Skin epidermis (tissue), 12 donors: Measurements from ENCODE around the gene RPS6KA2.

ENCODE experiments used
- H3K27ac ChIP-seq, 21 experiments: fragments of 200-600 bp; sonication (generic) in 11 of 21; one replicate each; pipeline ENCODE4 v1.5.0; 2020; ENCODE audit warnings: mild to moderate bottlenecking in 3 of 21, inconsistent platforms in 2 of 21, moderate library complexity in 2 of 21
- H3K4me3 ChIP-seq, 7 experiments: fragments of 200-600 bp; sonication (generic) in 2 of 7; one replicate each; pipeline ENCODE4 v1.5.0; 2020; ENCODE audit warnings: inconsistent platforms in 2 of 7, mild to moderate bottlenecking in 2 of 7, moderate library complexity in 1 of 7

The RPS6KA2 gene

DNA sequence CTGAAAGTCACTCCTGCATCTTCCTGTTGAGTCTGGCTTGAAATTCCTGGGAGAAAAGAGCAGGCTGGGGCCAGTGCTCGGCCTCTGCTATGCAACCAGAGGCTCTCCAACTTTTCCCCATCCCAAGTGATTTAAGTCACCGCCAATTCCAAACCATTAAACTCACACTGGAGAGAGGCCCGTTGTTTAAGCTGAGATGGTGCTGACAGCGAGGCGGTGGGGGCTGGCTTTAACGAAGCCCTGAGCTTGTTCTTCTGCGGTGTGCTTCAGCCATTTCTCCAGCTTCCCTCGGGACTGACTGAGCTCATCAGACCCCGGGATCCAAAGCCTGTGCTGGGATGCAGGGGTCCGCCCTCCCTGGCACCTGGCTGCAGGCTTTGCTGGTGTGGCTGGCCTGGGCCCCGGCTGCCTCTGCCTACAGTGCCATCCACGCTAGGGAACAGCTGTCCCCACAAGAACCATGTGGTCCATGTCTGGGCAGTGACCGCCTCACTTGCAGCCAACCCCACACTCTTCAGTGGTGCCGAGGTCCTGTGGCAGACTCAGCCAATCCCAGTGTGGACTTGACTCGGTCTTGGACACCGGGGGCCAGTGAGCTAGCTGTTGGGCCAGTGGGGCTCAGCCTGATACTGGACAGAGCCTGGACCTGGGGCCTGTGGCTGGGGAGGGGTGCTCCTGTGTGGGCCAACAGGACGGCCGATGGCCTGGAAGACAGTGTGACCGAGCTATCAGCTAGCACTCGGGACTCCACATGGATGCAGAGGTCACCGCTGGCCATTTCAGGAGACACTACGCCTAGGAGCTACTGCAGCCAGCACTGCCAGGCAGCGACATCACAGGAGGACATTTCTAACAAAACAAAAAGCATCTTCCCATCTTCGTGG, 61.7 kb downstream of the RPS6KA2 start:
- Histone ChIP-seq H3K27ac (no peak overlapping the region), H3K4me3 (no peak overlapping the region)

DNA sequence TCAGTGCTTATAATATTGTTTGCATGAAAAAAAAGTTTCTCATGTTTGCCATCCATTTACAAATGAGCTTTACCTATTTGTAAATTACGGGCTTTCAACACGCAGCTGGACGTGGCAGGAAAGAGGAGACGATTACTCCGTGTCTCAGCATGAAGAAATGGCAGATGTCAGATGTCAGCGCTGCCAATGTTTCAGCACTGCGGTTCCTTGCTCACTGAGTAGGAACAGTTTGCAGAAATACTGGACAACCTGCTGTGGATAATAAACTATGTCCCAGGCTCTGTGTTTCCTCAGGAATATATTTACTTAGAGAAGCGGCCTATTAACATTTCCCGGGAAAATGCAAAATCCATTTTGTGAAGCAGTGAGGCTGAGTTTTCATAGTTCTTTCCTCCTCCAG, 63.2 kb downstream of the RPS6KA2 start:
- Histone ChIP-seq H3K4me3 (no peak overlapping the region), H3K27ac (no peak overlapping the region)

DNA sequence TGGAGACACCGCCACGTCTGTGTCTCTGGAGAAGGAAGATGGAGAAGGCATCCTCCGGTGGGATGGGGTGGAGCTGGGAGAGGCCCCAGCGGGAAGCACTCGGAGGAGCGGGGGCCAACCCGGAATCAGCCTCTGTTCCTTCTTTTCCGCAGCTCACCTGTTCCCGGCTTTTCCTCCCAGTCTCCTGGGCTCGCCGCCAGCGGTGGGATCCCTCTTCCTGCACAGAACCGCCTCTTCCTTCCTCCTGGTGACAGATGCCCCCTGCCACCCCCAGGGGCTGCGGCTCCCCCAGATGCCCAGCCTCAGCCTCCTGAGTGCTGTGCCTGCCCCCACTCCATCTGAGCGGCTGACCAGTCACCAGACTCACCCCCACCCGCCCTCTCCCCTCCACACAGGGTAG, 63.9 kb downstream of the RPS6KA2 start:
- no peak overlapping the region for H3K4me3 ChIP-seq
- peak overlapping the region in 2 of 21 experiments; percentile 28 to 68 for H3K27ac ChIP-seq

DNA sequence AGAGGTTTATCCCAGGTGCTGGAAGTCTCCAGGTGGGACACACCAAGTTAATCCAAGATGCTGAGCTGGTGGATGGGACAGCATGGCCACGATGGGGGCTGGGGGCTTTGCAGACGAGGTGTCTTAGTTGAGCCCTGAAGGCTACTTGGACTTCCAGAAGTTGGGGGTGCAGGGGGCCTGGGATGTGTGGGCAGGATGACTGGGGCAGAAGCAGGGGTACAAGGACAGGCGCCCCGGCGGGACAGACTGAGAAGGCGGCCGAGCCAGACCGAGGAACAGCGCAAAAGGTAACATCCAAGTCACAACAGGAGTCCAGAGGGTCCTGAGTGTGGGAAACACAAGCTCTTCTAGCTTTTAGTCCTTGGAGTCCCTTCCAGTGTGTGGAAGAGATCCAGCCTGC, 64.3 kb downstream of the RPS6KA2 start:
- Histone ChIP-seq H3K4me3 (no peak overlapping the region), H3K27ac (peak overlapping the region in 3 of 21 experiments; percentile 26 to 68 (median 29))

DNA sequence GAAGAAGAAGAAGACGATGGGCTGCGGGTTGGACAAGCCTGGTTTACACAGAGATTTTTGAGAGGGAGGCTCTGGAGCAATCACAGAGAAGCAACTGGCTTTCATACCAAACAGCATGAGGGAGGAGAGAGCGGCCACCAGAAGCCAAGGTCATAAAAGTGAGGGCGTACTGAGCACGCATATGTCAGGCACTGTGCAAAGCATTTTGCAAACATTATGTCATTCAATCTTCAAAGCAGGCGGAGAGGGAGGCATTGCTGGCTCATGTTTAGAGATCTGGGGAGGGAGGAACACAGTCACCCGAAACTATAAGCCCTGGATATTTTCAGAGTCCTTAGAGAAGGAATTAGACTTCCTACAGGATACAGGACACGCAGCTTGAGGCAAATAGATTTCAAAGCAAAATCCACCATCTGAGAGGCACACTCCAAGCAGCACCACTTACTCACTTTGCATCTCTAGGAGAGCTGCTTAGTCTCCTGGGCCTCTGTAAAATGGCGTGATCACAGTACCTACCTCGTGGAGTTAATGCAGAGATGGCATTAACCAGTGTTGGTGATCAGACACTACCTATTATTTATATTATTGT, 65.2 kb downstream of the RPS6KA2 start:
- Histone ChIP-seq H3K27ac (peak overlapping the region in 6 of 21 experiments; percentile 18 to 68 (median 46)), H3K4me3 (no peak overlapping the region)

DNA sequence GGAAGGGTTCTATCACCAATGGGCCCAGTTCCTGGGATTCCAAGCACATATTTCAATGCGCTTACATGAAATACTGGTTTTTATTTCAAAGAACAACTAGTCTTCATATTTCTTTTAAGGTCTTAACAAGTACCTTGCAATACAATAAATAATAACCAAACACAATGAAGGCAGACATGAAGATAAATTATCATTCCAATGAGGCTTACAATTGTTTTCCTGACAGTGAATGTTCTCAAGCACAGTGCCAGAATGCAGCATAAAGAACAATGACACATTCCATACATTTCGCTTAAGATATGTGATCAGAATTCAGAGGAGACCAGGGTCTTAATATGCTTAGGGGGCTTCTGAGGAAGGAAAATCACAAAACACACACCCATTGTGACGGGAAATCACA, 66.8 kb downstream of the RPS6KA2 start:
- no peak overlapping the region for H3K27ac ChIP-seq
- H3K4me3 ChIP-seq = no peak overlapping the region

DNA sequence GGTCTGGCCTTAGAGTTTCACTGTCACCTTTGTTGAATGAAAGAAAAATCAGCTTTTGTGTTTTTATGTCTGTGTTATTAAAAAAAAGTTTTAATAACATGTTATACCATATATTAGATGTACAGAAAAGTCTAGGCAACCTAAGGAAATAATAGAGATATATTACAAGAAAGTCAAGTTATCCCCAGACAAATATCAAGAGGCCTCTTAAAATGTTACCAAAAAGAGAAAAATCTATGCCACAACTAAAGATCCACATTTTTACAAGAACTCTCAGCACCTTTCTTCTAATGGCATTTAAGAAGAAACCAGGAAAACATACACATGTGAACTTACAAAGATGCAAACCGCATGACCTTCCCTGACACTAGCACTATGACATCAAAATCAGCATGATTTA, 67.4 kb downstream of the RPS6KA2 start:
- Histone ChIP-seq H3K27ac (no peak overlapping the region), H3K4me3 (no peak overlapping the region)

DNA sequence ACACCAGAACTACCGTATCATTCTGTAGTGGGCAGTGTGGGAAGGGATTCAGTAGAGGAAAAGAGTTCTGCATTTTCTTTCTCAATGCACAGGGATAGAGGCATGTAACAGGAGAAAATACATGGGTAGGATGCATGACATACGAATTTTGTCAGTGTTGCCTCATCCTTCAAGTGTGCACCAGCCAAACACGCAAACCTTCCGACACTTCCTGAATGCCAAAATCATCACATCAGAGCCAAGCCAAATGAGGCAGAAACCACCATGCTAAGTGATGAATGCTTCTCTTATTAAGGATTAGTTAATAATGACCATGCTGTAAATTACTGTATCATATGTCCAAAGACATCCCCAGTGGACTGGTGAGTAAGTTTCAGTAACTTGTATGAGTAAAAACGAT, 67.8 kb downstream of the RPS6KA2 start:
- no peak overlapping the region for H3K27ac ChIP-seq
- H3K4me3 ChIP-seq = no peak overlapping the region

DNA sequence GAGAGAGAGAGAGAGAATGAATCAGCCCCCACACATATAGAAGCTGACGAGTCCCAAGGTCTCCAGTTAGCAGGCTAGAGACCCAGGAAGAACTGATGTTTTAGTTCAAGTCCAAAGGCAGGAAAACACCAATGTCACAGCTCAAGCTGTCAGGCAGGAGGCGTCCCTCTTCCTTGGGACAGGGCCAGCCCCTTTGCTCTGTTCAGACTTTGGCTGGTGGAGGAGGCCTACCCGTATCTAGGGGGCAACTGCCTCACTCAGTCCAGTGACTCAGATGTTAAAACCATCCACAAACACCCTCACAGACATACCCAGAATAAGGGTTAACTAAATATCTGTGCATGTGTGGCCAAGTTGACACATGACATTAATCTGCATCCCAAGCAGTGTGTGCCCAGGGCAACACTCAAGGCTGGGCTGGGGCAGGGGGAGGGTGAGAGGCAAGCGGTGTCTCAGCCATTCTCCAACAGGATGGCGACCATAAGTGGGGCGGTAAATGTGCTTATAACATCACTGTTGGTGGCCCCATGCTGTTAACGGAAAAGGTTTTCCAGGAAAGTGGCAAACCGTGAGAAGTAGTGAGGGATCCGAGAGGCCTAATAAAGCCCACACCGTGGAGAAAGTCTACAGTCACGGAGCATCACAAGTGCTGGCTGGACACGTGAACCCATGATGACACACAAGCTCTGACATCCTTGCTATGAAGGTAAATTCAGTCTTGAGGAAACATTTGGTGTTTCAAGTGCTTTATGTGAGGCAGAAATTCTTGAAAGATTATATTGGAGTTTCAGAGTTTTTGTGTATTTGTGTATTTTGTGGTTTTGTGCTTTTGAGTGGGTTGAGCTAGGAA, 68.7 kb downstream of the RPS6KA2 start:
- H3K27ac ChIP-seq = no peak overlapping the region
- H3K4me3 ChIP-seq = no peak overlapping the region

DNA sequence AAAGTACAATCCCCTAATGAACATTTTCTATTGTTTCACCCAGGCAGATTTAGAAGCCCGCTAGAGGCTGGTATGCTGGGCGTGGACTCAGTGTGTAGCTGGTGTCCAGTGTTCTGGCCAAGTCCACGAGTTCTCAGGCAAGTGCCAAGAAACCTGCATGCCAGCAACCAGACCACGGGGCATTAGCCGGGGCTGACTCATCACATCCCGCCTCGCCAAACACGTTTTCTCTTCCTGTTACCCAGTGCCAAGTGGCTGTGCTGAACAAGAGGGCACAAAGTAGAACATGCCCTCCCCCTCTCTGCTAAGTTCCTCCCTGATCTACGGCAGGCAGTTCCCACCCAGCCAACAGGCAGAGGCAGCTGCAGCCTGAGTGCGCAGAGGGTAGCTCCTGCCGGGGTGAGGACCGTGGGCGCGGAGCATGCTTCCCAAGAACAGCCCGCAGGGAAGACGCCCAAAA, 70.2 kb downstream of the RPS6KA2 start:
- H3K4me3 ChIP-seq = no peak overlapping the region
- peak overlapping the region in 19 of 21 experiments; percentile 16 to 88 (median 60) for H3K27ac ChIP-seq

DNA sequence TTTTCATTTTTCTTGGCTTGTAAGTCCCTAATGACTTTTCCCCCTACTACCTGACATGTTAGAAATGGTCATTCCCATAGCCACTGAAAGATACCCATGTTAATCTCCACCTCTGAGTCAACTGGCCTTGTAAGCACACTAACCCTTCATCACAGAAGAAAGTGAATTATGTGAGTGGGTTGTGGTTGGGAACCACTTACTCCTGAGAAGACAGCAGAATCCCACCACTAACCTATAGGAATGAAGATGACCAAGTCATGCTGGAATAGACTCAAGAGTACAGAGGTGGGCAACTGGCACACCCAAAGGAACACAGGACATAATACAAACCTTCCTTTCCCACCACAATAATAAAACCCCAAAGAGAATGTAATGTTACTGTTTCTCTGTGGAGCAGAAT, 70.7 kb downstream of the RPS6KA2 start:
- Histone ChIP-seq H3K4me3 (no peak overlapping the region), H3K27ac (peak overlapping the region in 18 of 21 experiments; percentile 15 to 79 (median 58))

DNA sequence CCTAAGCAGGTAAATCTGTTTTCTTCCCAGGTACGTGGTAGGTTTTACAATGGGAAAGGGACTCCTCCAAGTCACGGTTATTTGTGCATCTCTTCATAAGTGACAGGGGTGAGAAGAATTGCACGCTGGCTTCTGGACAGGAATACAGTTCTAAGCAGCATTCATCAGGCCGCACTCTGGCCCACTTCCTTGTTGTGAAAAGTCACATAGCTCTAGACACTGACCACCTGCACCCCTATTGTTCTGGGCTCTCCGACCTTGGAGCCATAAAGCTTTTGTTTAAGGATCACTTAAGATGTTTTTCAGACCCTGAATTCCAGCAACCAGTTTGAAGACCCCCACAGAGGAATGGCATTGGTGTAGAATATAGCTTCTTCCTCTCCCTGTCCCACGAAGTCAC, 72.0 kb downstream of the RPS6KA2 start:
- no peak overlapping the region for H3K4me3 ChIP-seq
- H3K27ac ChIP-seq = peak overlapping the region in 9 of 21 experiments; percentile 0 to 78 (median 53)

DNA sequence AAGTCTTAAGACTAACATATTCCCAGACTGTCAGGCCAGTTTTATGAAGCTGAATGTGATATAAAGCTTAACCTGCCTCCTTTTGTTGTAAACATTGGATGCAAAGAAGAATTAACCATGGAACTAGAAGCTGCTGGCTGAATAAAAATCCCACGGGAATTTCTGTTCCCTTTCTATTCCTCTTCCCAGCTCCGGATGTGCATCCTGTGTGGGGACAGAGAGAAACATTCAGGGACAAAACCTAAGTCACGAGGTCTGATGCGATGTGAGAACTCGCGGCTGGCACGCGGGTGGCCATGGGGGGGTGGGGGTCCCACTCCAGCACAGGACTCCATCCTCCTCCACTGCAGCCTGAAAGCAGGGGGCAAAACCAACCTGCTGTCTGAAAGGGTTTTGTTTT, 72.7 kb downstream of the RPS6KA2 start:
- H3K4me3 ChIP-seq = no peak overlapping the region
- H3K27ac ChIP-seq = peak overlapping the region in 17 of 21 experiments; percentile 5 to 78 (median 42)

DNA sequence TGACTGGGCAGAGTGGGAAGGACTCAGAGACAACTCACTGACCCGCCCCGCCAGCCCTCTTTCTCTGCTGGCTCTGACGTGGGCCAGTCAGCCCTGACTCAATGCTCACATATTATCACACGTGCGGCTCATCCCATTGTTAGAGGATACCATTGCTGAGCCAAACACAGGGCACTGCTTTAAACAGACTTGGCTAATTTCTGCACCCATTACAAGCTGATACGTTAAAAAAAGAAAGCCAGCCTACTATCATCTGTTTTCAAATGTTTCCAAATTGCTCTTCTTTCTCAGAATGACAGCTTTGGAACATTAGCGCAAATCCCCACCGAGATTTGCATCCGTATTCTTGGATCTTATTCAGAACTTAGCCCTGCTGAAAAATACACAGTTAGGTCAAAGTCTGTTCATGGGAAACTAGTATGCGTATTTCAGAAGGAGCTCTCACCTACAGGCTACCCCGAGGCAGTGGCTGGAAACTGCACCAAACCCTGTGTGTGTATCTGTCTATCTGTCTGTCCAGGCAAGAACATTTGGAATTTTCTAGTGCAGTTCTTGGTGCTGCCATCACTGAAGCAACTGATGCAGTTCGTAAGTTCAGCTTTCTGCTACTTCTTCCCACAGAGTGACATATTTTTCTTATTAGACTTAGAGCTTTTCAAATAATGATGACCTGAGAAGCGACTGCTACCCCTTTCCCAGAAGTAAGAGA, 73.3 kb downstream of the RPS6KA2 start:
- Histone ChIP-seq H3K4me3 (no peak overlapping the region), H3K27ac (peak overlapping the region in 18 of 21 experiments; percentile 5 to 78 (median 46))

DNA sequence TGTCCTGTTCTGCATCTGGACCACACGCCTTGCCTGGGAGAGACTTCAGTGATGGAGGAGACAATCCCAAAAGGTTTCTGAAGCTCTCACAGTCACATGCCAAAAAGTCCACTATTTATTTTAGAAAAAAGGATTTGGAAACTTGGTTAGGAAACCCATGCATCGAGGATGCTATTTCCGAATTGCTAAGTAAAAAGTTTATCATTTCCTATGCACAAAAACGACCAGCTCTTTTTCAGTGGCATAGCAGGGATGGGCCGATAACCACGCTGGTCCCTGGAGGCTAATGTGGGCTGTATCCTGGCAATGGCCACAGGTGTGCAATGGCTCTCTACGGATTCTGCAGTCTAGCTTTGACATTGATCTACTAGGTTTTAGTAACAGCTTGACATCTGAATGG, 74.5 kb downstream of the RPS6KA2 start:
- Histone ChIP-seq H3K27ac (peak overlapping the region in 2 of 21 experiments; percentile 66 to 71), H3K4me3 (no peak overlapping the region)

DNA sequence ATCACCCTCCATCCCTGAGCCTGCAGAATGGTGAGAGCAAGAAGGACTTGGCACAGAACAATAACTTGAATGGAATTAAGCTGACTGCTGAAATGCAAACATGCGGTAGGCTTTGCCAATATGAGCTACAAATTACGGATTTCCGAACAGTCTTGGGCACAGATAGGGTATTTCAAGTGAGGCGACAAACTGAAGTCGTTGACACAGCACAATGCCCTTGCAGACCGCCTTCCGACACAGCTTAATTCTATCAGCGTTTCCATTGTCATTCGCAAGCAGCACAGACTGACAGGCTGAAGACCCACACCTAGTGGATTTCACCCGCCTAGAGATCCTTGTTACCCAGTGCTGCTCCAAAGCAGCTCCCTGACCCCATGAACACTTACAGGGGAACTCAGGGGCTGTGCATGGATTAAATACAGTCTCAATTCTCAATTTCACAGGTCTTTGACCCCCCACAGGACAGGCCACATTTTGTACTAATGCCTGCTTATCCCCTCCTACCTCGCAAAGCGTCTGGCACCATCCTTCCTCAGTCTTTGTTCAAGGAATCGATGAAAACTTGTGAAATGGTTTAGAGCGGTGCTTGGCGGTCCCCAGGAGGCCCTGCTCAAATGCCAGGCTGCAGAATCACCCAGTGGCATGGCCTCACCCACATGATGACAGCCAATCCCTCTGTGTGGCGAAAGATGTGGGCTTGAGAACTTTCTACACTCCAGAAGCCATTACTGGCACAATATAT, 75.1 kb downstream of the RPS6KA2 start:
- H3K4me3 ChIP-seq = no peak overlapping the region
- H3K27ac ChIP-seq = no peak overlapping the region

DNA sequence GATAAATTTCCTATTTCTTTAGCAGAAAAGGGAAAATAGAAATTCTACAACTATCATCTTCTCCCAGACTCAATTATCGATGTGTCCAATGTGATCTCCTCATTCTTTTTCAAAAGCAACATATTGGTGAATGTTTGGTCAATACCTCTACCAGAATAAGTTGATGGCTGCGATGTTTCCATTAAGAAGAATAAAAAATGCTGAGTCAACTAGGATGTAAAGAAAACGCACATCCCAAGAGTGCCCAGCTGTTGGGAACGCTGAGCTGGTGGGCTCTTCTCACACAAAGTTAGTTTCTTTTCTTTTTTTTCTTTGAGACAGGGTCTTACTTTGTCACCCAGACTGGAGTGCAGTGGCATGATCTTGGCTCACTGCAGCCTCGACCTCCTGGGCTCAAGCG, 80.4 kb downstream of the RPS6KA2 start:
- H3K27ac ChIP-seq = no peak overlapping the region
- no peak overlapping the region for H3K4me3 ChIP-seq

DNA sequence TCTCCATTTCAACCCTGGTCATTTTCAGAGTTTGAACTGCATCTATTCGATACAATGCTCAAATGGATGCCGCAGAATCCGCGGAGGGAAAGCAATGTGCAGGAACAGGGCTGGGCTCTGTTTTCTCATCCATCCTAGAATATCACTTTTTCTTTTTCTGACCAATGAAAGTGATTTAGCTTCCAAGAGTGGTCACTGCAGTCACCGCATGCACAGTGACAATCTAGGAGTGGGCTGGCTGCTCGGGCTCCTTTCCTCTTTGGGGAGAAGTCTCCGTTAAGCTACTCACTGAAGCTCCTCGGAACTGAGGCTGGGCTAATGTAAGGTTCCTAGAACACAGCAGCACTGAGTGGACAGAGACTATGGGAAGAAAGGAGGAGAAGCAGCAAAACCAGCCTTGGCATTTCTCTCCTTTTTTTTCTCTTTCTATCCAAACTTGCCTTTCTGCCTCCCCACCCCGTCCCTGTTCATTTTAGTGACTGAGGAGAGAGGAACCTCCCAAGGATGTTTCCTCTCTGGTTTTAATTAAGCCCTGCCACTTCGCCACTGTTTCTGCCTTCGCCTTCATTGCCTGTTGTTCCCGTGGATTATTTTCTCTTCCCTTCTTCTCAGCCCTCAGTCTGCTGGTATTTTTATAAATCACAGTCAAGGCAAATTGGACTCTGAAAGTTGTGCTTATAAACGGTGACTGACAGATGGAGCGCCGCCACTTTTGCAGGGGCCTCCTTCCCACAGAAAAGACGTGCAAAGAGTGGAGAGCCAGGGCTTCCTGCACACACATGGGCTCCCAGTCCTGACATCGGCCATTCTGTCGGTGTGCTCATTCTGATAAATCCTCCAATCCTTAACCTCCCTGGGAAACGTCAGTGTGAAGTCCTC, 81.7 kb downstream of the RPS6KA2 start:
- H3K27ac ChIP-seq = peak overlapping the region in 1 of 21 experiments; percentile 64
- no peak overlapping the region for H3K4me3 ChIP-seq
